ENCODE results near the gene POLK. TPM values are rescaled to one million over a fixed set of nuclear protein-coding genes. Genes with fewer than 3 reads are reported as not detected.

Gene POLK
- total RNA-seq, 1 experiment from 2014 or later: 7.5 TPM

DNA sequence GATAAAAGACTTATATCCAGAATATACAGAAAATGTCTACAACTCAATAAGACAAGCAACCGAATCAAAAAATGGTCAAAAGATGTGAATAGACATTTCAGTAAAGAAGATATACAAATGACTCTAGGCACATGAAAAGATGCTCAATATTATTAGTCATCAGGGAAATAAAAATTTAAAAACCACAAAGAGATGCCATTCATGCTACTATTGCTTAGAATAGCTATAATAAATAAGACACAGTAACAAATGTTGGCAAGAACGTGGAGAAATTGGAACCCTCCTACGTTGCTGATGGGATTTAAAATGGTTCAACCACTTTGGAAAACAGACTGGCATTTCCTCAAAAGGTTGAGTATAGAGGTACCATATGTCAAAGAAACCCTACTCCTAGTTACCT is 39.8 kb downstream of the POLK start:
- H3K9me3 Mint-ChIP-seq (ENCODE audit: unreplicated experiment): no peaks in the 10 kb centered on the region
- H3K9me3 ChIP-seq: no peaks in the 10 kb centered on the region
- ChIA-PET POLR2A (no interaction called here), CTCF (no interaction called here)
- H3K4me1 ChIP-seq: no peaks in the 10 kb centered on the region
- H3K4me3 ChIP-seq (ENCODE audit: low read depth, low read length): no peak overlapping the region
- no peaks in the 10 kb centered on the region for H3K4me1 Mint-ChIP-seq (ENCODE audit: low read depth, unreplicated experiment)
- intact Hi-C loops (cut with micrococcal nuclease; ENCODE audit: unreplicated experiment): no loop called here
- H3K27me3 Mint-ChIP-seq (ENCODE audit: insufficient read depth, unreplicated experiment): no peaks in the 10 kb centered on the region
- no peak overlapping the region for H3K27ac Mint-ChIP-seq (ENCODE audit: unreplicated experiment)
- no peaks in the 10 kb centered on the region for H3K36me3 ChIP-seq (ENCODE audit: control insufficient read depth, insufficient read depth, low read length)
- no peak for DNase-seq
- TF ChIP-seq, protein P1, sequence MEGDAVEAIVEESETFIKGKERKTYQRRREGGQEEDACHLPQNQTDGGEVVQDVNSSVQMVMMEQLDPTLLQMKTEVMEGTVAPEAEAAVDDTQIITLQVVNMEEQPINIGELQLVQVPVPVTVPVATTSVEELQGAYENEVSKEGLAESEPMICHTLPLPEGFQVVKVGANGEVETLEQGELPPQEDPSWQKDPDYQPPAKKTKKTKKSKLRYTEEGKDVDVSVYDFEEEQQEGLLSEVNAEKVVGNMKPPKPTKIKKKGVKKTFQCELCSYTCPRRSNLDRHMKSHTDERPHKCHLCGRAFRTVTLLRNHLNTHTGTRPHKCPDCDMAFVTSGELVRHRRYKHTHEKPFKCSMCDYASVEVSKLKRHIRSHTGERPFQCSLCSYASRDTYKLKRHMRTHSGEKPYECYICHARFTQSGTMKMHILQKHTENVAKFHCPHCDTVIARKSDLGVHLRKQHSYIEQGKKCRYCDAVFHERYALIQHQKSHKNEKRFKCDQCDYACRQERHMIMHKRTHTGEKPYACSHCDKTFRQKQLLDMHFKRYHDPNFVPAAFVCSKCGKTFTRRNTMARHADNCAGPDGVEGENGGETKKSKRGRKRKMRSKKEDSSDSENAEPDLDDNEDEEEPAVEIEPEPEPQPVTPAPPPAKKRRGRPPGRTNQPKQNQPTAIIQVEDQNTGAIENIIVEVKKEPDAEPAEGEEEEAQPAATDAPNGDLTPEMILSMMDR (IDR thresholded peaks at IDR 0.05; ENCODE audit: insufficient read depth in 1 of 2, low read depth in 1 of 2, low read length in 1 of 2, severe bottlenecking in 1 of 2, unreplicated experiment in 1 of 2): no peak
- H3K27me3 ChIP-seq (replicated peaks; ENCODE audit: control insufficient read depth, insufficient read depth, low read length): no peaks in the 10 kb centered on the region
- H3K36me3 Mint-ChIP-seq (ENCODE audit: insufficient read depth, unreplicated experiment): no peaks in the 10 kb centered on the region
- no TSS peak for BruUV-seq (replicated peaks)
- H3K4me3 Mint-ChIP-seq (ENCODE audit: unreplicated experiment): no peak overlapping the region

DNA sequence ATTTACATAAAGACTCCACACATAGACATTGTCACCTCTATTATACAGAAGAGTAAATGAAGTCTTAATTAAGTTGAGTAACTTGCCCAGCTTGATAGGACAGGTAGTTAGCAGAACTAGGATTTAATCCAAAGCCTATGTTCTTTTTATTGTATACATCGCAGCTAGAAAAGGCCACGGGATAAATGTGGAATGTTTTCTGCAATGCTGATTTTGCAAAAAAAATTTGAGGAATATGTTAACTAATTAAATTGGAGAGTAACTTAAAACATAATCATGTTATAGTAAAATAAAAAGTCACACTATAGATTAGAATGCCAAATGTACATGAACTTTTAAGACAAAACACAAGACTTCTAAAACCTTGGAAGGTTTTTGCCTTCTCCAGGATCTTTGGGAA is 41.1 kb downstream of the POLK start:
- POLR2A ChIA-PET: no interaction called here
- TF ChIP-seq, protein P1 (IDR thresholded peaks at IDR 0.05; ENCODE audit: insufficient read depth in 1 of 2, low read depth in 1 of 2, low read length in 1 of 2, severe bottlenecking in 1 of 2, unreplicated experiment in 1 of 2): no peak
- Histone ChIP-seq H3K4me1 (no peaks in the 10 kb centered on the region), H3K9me3 (no peaks in the 10 kb centered on the region), H3K4me3 (ENCODE audit: low read depth, low read length) (no peak overlapping the region), H3K27me3 (replicated peaks; ENCODE audit: control insufficient read depth, insufficient read depth, low read length) (no peaks in the 10 kb centered on the region), H3K36me3 (ENCODE audit: control insufficient read depth, insufficient read depth, low read length) (no peaks in the 10 kb centered on the region)
- CTCF ChIA-PET: no interaction called here
- H3K27me3 Mint-ChIP-seq (ENCODE audit: insufficient read depth, unreplicated experiment): no peaks in the 10 kb centered on the region
- no peak overlapping the region for H3K4me3 Mint-ChIP-seq (ENCODE audit: unreplicated experiment)
- BruUV-seq (replicated peaks): no TSS peak
- intact Hi-C loops (cut with micrococcal nuclease; ENCODE audit: unreplicated experiment): no loop called here
- no peak for DNase-seq
- no peaks in the 10 kb centered on the region for H3K36me3 Mint-ChIP-seq (ENCODE audit: insufficient read depth, unreplicated experiment)
- no peaks in the 10 kb centered on the region for H3K4me1 Mint-ChIP-seq (ENCODE audit: low read depth, unreplicated experiment)
- no peak overlapping the region for H3K27ac Mint-ChIP-seq (ENCODE audit: unreplicated experiment)
- H3K9me3 Mint-ChIP-seq (ENCODE audit: unreplicated experiment): no peaks in the 10 kb centered on the region

DNA sequence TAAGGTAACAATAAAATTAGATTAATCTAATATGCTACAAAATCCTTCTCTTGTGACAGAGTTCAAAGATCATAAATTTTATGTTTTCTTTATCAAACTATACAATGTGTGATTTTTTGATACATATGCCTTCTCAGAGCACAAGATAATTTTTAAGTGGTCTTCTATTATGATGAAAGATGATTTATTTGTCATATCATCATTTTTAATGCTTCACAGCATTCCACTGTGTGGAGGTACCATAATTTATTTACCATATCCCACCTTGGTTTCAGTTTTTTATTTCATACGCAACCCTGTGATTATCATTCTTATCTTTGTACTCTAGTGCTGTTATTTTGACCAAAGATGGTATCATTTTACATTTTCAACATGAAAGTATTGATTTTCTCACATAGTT is 41.7 kb downstream of the POLK start:
- BruUV-seq (replicated peaks): no TSS peak
- Mint-ChIP-seq H3K27me3 (ENCODE audit: insufficient read depth, unreplicated experiment) (no peaks in the 10 kb centered on the region), H3K4me3 (ENCODE audit: unreplicated experiment) (no peak overlapping the region)

More for the DNA sequence above, 41.7 kb downstream of the POLK start:
- Histone ChIP-seq H3K36me3 (ENCODE audit: control insufficient read depth, insufficient read depth, low read length) (no peaks in the 10 kb centered on the region), H3K9me3 (no peaks in the 10 kb centered on the region), H3K27me3 (replicated peaks; ENCODE audit: control insufficient read depth, insufficient read depth, low read length) (no peaks in the 10 kb centered on the region), H3K4me3 (ENCODE audit: low read depth, low read length) (no peak overlapping the region), H3K4me1 (no peaks in the 10 kb centered on the region)
- TF ChIP-seq, protein P1 (IDR thresholded peaks at IDR 0.05; ENCODE audit: insufficient read depth in 1 of 2, low read depth in 1 of 2, low read length in 1 of 2, severe bottlenecking in 1 of 2, unreplicated experiment in 1 of 2): no peak
- H3K36me3 Mint-ChIP-seq (ENCODE audit: insufficient read depth, unreplicated experiment): no peaks in the 10 kb centered on the region
- POLR2A ChIA-PET: no interaction called here
- CTCF ChIA-PET: no interaction called here
- H3K9me3 Mint-ChIP-seq (ENCODE audit: unreplicated experiment): no peaks in the 10 kb centered on the region
- DNase-seq: no peak
- H3K27ac Mint-ChIP-seq (ENCODE audit: unreplicated experiment): no peak overlapping the region
- no peaks in the 10 kb centered on the region for H3K4me1 Mint-ChIP-seq (ENCODE audit: low read depth, unreplicated experiment)
- intact Hi-C loops (cut with micrococcal nuclease; ENCODE audit: unreplicated experiment): no loop called here

Data from Caco-2 (cell line).